SK-N-SH (cell line): ENCODE results near the gene MYO16. TPM values are rescaled to one million over a fixed set of nuclear protein-coding genes. Genes with fewer than 3 reads are reported as not detected.

Experiments
- CTCF ChIA-PET: fragments of 300-600, 350-600 bp; formaldehyde crosslinking; extraction: SDS; loops from one replicate; lab custom pipeline; 2021; lab: Yijun Ruan, JAX
- POLR2A ChIA-PET: fragments of 350-600 bp; sonication (Branson Sonifier 250); formaldehyde crosslinking; extraction: SDS; loops from one replicate; lab custom pipeline; 2020; ENCODE audit warnings: antibody characterized with exemption, inconsistent platforms; lab: Yijun Ruan, JAX
- DNase-seq: peaks from one replicate; pipeline ENCODE4 v3.0.0; 2012
- H2AFZ ChIP-seq: fragments of 200-600 bp; sonication (generic); 2 replicates; pipeline ENCODE4 v1.8.1; 2016; ENCODE audit warnings: antibody characterized with exemption, mild to moderate bottlenecking, low read depth
- H3F3A ChIP-seq: fragments of 200-600 bp; sonication (generic); replicated peaks from 2 replicates; pipeline ENCODE3; 2016; ENCODE audit warnings: antibody characterized with exemption, mild to moderate bottlenecking; ENCODE audit not compliant: insufficient read depth
- H3K27ac ChIP-seq, 2 experiments: fragments of 200-500 bp in 1 of 2; fragments of 200-600 bp in 1 of 2; sonication (Bioruptor generic) in 1 of 2; sonication (generic), shearing (Covaris generic) in 1 of 2; 2 replicates each; pipeline versions ENCODE4 v1.5.1 to v1.6.1; 2014 to 2016; ENCODE audit warnings: low read depth in 2 of 2, inconsistent platforms in 1 of 2, low read length in 1 of 2, mild to moderate bottlenecking in 1 of 2, mixed read lengths in 1 of 2
- H3K27me3 ChIP-seq: fragments of 200-600 bp; sonication (generic), shearing (Covaris generic); 2 replicates; pipeline ENCODE4 v1.6.1; 2016; ENCODE audit warnings: mixed run types; ENCODE audit not compliant: insufficient read depth
- H3K36me3 ChIP-seq, 2 experiments: fragments of 200-500 bp in 1 of 2; fragments of 200-600 bp in 1 of 2; sonication (Bioruptor generic) in 1 of 2; sonication (generic) in 1 of 2; replicated peaks in 1 of 2; 2 replicates each; pipeline versions ENCODE3 to v1.5.1; 2014 to 2016; ENCODE audit warnings: low read length in 1 of 2, mild to moderate bottlenecking in 1 of 2; ENCODE audit not compliant: insufficient read depth in 2 of 2, control insufficient read depth in 1 of 2
- H3K4me1 ChIP-seq, 2 experiments: fragments of 200-500 bp in 1 of 2; fragments of 200-600 bp in 1 of 2; sonication (Bioruptor generic) in 1 of 2; sonication (generic), shearing (Covaris generic) in 1 of 2; 2 replicates each; pipeline versions ENCODE4 v1.5.1 to v1.6.1; 2014 to 2016; ENCODE audit warnings: low read depth in 1 of 2, low read length in 1 of 2, mixed run types in 1 of 2; ENCODE audit not compliant: insufficient read depth in 2 of 2, control insufficient read depth in 1 of 2
- H3K4me2 ChIP-seq: fragments of 200-600 bp; sonication (generic), shearing (Covaris generic); 2 replicates; pipeline ENCODE4 v1.6.1; 2017; ENCODE audit warnings: mixed run types
- H3K4me3 ChIP-seq, 2 experiments: fragments of 200-500 bp in 1 of 2; fragments of 200-600 bp in 1 of 2; sonication (Bioruptor generic) in 1 of 2; sonication (generic), shearing (Covaris generic) in 1 of 2; 2 replicates each; pipeline versions ENCODE4 v1.5.1 to v1.8.1; 2014 to 2016; ENCODE audit warnings: low read depth in 2 of 2, inconsistent platforms in 1 of 2, low read length in 1 of 2, mild to moderate bottlenecking in 1 of 2, mixed read lengths in 1 of 2, moderate library complexity in 1 of 2
- H3K79me2 ChIP-seq: fragments of 200-600 bp; sonication (generic); 2 replicates; pipeline ENCODE4 v1.8.1; 2017; ENCODE audit warnings: mild to moderate bottlenecking; ENCODE audit not compliant: insufficient read depth
- H3K9ac ChIP-seq: fragments of 200-600 bp; sonication (generic); 2 replicates; pipeline ENCODE4 v1.6.1; 2017; ENCODE audit warnings: mixed run types
- H3K9me2 ChIP-seq: fragments of 200-600 bp; sonication (generic); 2 replicates; pipeline ENCODE4 v1.6.1; 2017; ENCODE audit warnings: mixed run types
- H3K9me3 ChIP-seq: fragments of 200-600 bp; sonication (generic); 2 replicates; pipeline ENCODE4 v1.6.1; 2017; ENCODE audit warnings: mixed run types, mild to moderate bottlenecking, moderate library complexity
- H4K20me1 ChIP-seq: fragments of 200-600 bp; sonication (generic); 2 replicates; pipeline ENCODE4 v1.6.1; 2017; ENCODE audit warnings: mild to moderate bottlenecking, mixed run types; ENCODE audit not compliant: insufficient read depth
- ELF1 ChIP-seq: IDR thresholded peaks from 2 replicates; pipeline ENCODE4 v1.4.0; 2012
- EP300 ChIP-seq, 2 experiments: IDR thresholded peaks; 2 replicates each; pipeline versions ENCODE4 v1.4.0 to v1.6.1; 2012; ENCODE audit warnings: borderline replicate concordance in 1 of 2, low read depth in 1 of 2, low read length in 1 of 2
- EZH2phosphoT487 ChIP-seq: fragments of 200-600 bp; sonication (generic); IDR thresholded peaks from 2 replicates; pipeline ENCODE4 v1.6.1; 2017; ENCODE audit warnings: low read depth, mixed run types, mild to moderate bottlenecking, antibody characterized with exemption, moderate library complexity, borderline replicate concordance
- FOSL2 ChIP-seq: IDR thresholded peaks from 2 replicates; pipeline ENCODE4 v1.4.0; 2012; ENCODE audit warnings: low read depth, mild to moderate bottlenecking, moderate library complexity, borderline replicate concordance
- FOXM1 ChIP-seq: IDR thresholded peaks from 2 replicates; pipeline ENCODE4 v1.4.0; 2012; ENCODE audit warnings: low read depth, mild to moderate bottlenecking
- GABPA ChIP-seq: IDR thresholded peaks from 2 replicates; pipeline ENCODE4 v1.4.0; 2012; ENCODE audit warnings: low read depth, mild to moderate bottlenecking
- JUND ChIP-seq: IDR thresholded peaks from 2 replicates; pipeline ENCODE4 v1.4.0; 2012
- MAX ChIP-seq: IDR thresholded peaks from 2 replicates; pipeline ENCODE4 v1.4.0; 2012; ENCODE audit warnings: low read depth
- NFIC ChIP-seq: IDR thresholded peaks from 2 replicates; pipeline ENCODE4 v1.4.0; 2012; ENCODE audit warnings: borderline replicate concordance
- NRF1 ChIP-seq: IDR thresholded peaks from 2 replicates; pipeline ENCODE4 v1.6.1; 2012; ENCODE audit warnings: low read depth, mild to moderate bottlenecking, low read length
- PBX3 ChIP-seq: IDR thresholded peaks from 2 replicates; pipeline ENCODE4; 2012
- RCOR1 ChIP-seq: fragments of 150-350 bp; IDR thresholded peaks from 2 replicates; pipeline ENCODE4 v1.6.1; 2017; ENCODE audit warnings: antibody characterized with exemption, low read length
- RFX5 ChIP-seq: IDR thresholded peaks from 2 replicates; pipeline ENCODE4 v1.6.1; 2012; ENCODE audit warnings: mild to moderate bottlenecking, improper control_type of control experiment, low read length
- RXRA ChIP-seq: IDR thresholded peaks from 2 replicates; pipeline ENCODE4 v1.4.0; 2012; ENCODE audit warnings: low read depth, mild to moderate bottlenecking, borderline replicate concordance
- TAF1 ChIP-seq: IDR thresholded peaks from 2 replicates; pipeline ENCODE4 v1.6.1; 2012; ENCODE audit warnings: low read depth, mild to moderate bottlenecking, low read length, moderate library complexity, borderline replicate concordance
- TCF12 ChIP-seq: IDR thresholded peaks from 2 replicates; pipeline ENCODE4 v1.4.0; 2012
- TEAD4 ChIP-seq: IDR thresholded peaks from 2 replicates; pipeline ENCODE4 v1.4.0; 2012; ENCODE audit warnings: mild to moderate bottlenecking, borderline replicate concordance; ENCODE audit not compliant: insufficient read depth
- USF2 ChIP-seq: fragments of 150-350 bp; IDR thresholded peaks from 2 replicates; pipeline ENCODE4 v1.6.1; 2017; ENCODE audit warnings: antibody characterized with exemption, low read length, low read depth, borderline replicate concordance
- WGBS: methylation state at CpG from one replicate; pipeline ENCODE4 v1.1.6; 2017; ENCODE audit warnings: low lambda C conversion rate; 5-methylcytosine and 5-hydroxymethylcytosine counted together
- polyA plus RNA-seq, 3 experiments: library from polyadenylated mRNA; depleted of rRNA; stranded (reverse); fragments of >200 nt; gene quantifications; 2 replicates each; pipeline ENCODE4 v1.2.3, GENCODE V29; 2012

The MYO16 gene
- polyA plus RNA-seq, 1 of the 3 experiments (the other 2 are of a cell fraction) = 0.07 TPM

- Histone ChIP-seq H3K4me3 (no peak overlapping the region), H3F3A (peaks cover 10% of the 10 kb centered on the region), H4K20me1 (no peaks in the 10 kb centered on the region), H3K9me2 (no peaks in the 10 kb centered on the region), H3K27ac (no peak overlapping the region), H2AFZ (no peak overlapping the region), H3K9me3 (no peaks in the 10 kb centered on the region), H3K4me2 (no peak overlapping the region), H3K9ac (no peak overlapping the region), H3K4me1 (peaks cover 5 to 20% of the 10 kb centered on the region in 2 experiments; a peak in 3 of 4 replicates), H3K79me2 (no peaks in the 10 kb centered on the region), H3K27me3 (no peaks in the 10 kb centered on the region), H3K36me3 (no peaks in the 10 kb centered on the region)
- ChIA-PET CTCF (interaction anchor here (1.2 kb wide), 1 partner anchor 12 kb away, joined by 3 read pairs; no protein-coding TSS in a partner anchor), POLR2A (no interaction called here)
- no peak for TF ChIP-seq TEAD4
- no peak for TF ChIP-seq PBX3
- no peak for TF ChIP-seq EP300 (IDR thresholded peaks at IDR 0.05; ENCODE audit: borderline replicate concordance in 1 of 2, low read depth in 1 of 2, low read length in 1 of 2)
- TF ChIP-seq GABPA = no peak
- no peak for TF ChIP-seq RXRA
- no peak for DNase-seq
- WGBS = 92% methylated on average over 3 of the region's 3 CpGs
Observed at GRCh38 chr13:108963276-108963810, 333.9 kb downstream of the MYO16 start.

GRCh38 chr13:108963846-108964600, 334.6 kb downstream of the MYO16 start:
- H3K4me2 ChIP-seq = no peak overlapping the region
- DNase-seq = no peak
- POLR2A ChIA-PET = no interaction called here
- TF ChIP-seq RCOR1 (no peak), FOXM1 (no peak), TAF1 (no peak), EZH2phosphoT487 (no peak), PBX3 (peak; percentile 78), MAX (0 out of 2 replicates have a peak, but pooled peaks have one; percentile 21), TCF12 (peak; percentile 68), FOSL2 (peak; percentile 63), RXRA (no peak), USF2 (no peak), TEAD4 (0 out of 2 replicates have a peak, but pooled peaks have one; percentile 21), EP300 (IDR thresholded peaks at IDR 0.05; ENCODE audit: borderline replicate concordance in 1 of 2, low read depth in 1 of 2, low read length in 1 of 2) (peak in 1 of 2 experiments; percentile 73; a peak in 2 of 4 replicates), ELF1 (no peak), NFIC (peak; percentile 37; the same call in 1 of the 2 replicates), RFX5 (no peak), JUND (peak; percentile 61), NRF1 (no peak)

More at GRCh38 chr13:108963846-108964600, 334.6 kb downstream of the MYO16 start:
- Histone ChIP-seq H4K20me1 (no peaks in the 10 kb centered on the region), H3K79me2 (no peaks in the 10 kb centered on the region), H3K36me3 (no peaks in the 10 kb centered on the region), H3K4me3 (no peak overlapping the region), H3K27ac (0 out of 4 replicates have a peak overlapping the region, but pooled peaks of 1 of the 2 experiments have one; percentile 18), H3K9ac (no peak overlapping the region), H3K4me1 (peaks cover 5 to 20% of the 10 kb centered on the region in 2 experiments; a peak in 3 of 4 replicates), H3K9me2 (no peaks in the 10 kb centered on the region), H3F3A (peaks cover 10% of the 10 kb centered on the region), H2AFZ (no peak overlapping the region), H3K27me3 (no peaks in the 10 kb centered on the region), H3K9me3 (no peaks in the 10 kb centered on the region)
- CTCF ChIA-PET = interaction anchor here (1.2 kb wide), 1 partner anchor 13 kb away, joined by 3 read pairs; no protein-coding TSS in a partner anchor
- WGBS = 80% methylated on average over 10 of the region's 10 CpGs
